Activated CD8-positive, alpha-beta memory T cell treated with anti-CD3 and anti-CD28 coated beads, Interleukin-2, amount 10 ng/mL, durations not matched to agents 7 days and 5 days (primary cell): ENCODE measurements around the gene OPRL1. TPM values are rescaled to one million over a fixed set of nuclear protein-coding genes. Genes with fewer than 3 reads are reported as not detected.

Experiments used
- ATAC-seq: fragments of 150-1000 bp; cut with Tn5 transposase; one replicate; pipeline ENCODE4 v1.10.0; 2021; ENCODE audit warnings: moderate library complexity
- CTCF ChIA-PET: fragments of 350-600 bp; sonication (Branson Sonifier 250); formaldehyde crosslinking; loops from one replicate; lab custom pipeline; 2021; ENCODE audit warnings: antibody characterized with exemption; lab: Charles Lee
- DNase-seq: peaks from one replicate; pipeline ENCODE4 v3.0.0-alpha.2; 2020
- H3K27ac Mint-ChIP-seq: one replicate; pipeline ENCODE4 v1.8.0; 2021; ENCODE audit warnings: mild to moderate bottlenecking, mixed read lengths
- H3K27me3 Mint-ChIP-seq: one replicate; pipeline ENCODE4 v1.8.0; 2021; ENCODE audit warnings: mixed read lengths
- H3K36me3 Mint-ChIP-seq: one replicate; pipeline ENCODE4 v1.8.0; 2021; ENCODE audit warnings: mild to moderate bottlenecking, mixed read lengths
- H3K4me1 Mint-ChIP-seq: one replicate; pipeline ENCODE4 v1.8.0; 2021; ENCODE audit warnings: mixed read lengths
- H3K4me3 Mint-ChIP-seq: one replicate; pipeline ENCODE4 v1.8.0; 2021; ENCODE audit warnings: mild to moderate bottlenecking, moderate library complexity, mixed read lengths
- H3K9me3 Mint-ChIP-seq: one replicate; pipeline ENCODE4 v1.8.0; 2022; ENCODE audit warnings: low read depth, mixed read lengths
- microRNA-seq: library from miRNA; unstranded; fragments of <30 nt; microRNA quantifications from one replicate; pipeline ENCODE4 v1.2.0, GENCODE V29; 2022
- total RNA-seq, 2 experiments: library from RNA; stranded (reverse); gene quantifications; one replicate each; pipeline ENCODE4 v1.2.3, GENCODE V29; 2021

OPRL1 gene
- total RNA-seq, 2 experiments from 2014 or later: 0.75 to 0.99 TPM

- DNase-seq: no peak
- Mint-ChIP-seq H3K27me3 (no peaks in the 10 kb centered on the region), H3K4me1 (no peaks in the 10 kb centered on the region), H3K9me3 (peaks cover 11% of the 10 kb centered on the region), H3K27ac (no peak overlapping the region), H3K4me3 (no peak overlapping the region), H3K36me3 (no peaks in the 10 kb centered on the region)
- ATAC-seq: no peak
- CTCF ChIA-PET: no interaction called here
These were observed 69.3 kb downstream of the OPRL1 start for GRCh38 chr20:64149141-64149540.

GRCh38 chr20:64149809-64150560 is 70.1 kb downstream of the OPRL1 start:
- Mint-ChIP-seq H3K4me3 (no peak overlapping the region), H3K36me3 (no peaks in the 10 kb centered on the region)

More at GRCh38 chr20:64149809-64150560, 70.1 kb downstream of the OPRL1 start:
- Mint-ChIP-seq H3K9me3 (peaks cover 5% of the 10 kb centered on the region), H3K27ac (no peak overlapping the region), H3K4me1 (no peaks in the 10 kb centered on the region), H3K27me3 (no peaks in the 10 kb centered on the region)
- DNase-seq (no peak), ATAC-seq (no peak)
- CTCF ChIA-PET: no interaction called here

Small RNA genes within 50 kb of the gene (microRNA-seq; reads per million reads assigned to microRNA genes)
- 3.4 reads per million for gene MIR6813

Other genes starting within 250 kb of the OPRL1 start
- gene ZBTB46, start 248.8 kb upstream of the OPRL1 start, total RNA-seq: under 1 TPM; 0.15 to 0.84 TPM
- not detected for gene ABHD16B, start 218.6 kb upstream of the OPRL1 start, total RNA-seq
- 10 to 100 TPM; 33.5 to 46.2 TPM for gene TPD52L2, start 214.8 kb upstream of the OPRL1 start, total RNA-seq
- gene DNAJC5, start 185.0 kb upstream of the OPRL1 start, total RNA-seq: 10 to 100 TPM; 44.4 to 51.9 TPM
- gene UCKL1, start 123.7 kb upstream of the OPRL1 start, total RNA-seq: 10 to 100 TPM; 41.1 to 41.9 TPM
- gene ZNF512B, start 110.2 kb upstream of the OPRL1 start, total RNA-seq: 10 to 100 TPM; 13.5 to 18.2 TPM
- gene SAMD10, start 100.4 kb upstream of the OPRL1 start, total RNA-seq: 10 to 100 TPM; 26.0 to 33.4 TPM
- gene PRPF6, start 99.0 kb upstream of the OPRL1 start, total RNA-seq: 10 to 100 TPM; 77.5 to 80.6 TPM
- 10 to 100 TPM; 17.5 to 19.0 TPM for gene C20orf204, start 43.9 kb upstream of the OPRL1 start, total RNA-seq
- 1 to 10 TPM in 1 of 2 experiments, under 1 TPM in 1; 0.20 to 1.8 TPM for gene SOX18, start 30.4 kb upstream of the OPRL1 start, total RNA-seq
- gene TCEA2, start 16.9 kb upstream of the OPRL1 start, total RNA-seq: 10 to 100 TPM; 54.3 to 57.4 TPM
- 100 to 1,000 TPM in 1 of 2 experiments, 10 to 100 TPM in 1; 84.5 to 119 TPM for gene RGS19, start 564 bp upstream of the OPRL1 start, total RNA-seq
- not detected for gene LKAAEAR1, start 4.3 kb downstream of the OPRL1 start, total RNA-seq
- not detected for gene NPBWR2, start 27.5 kb downstream of the OPRL1 start, total RNA-seq
- gene MYT1, start 84.4 kb downstream of the OPRL1 start, total RNA-seq: not detected
- gene PCMTD2, start 175.7 kb downstream of the OPRL1 start, total RNA-seq: 10 to 100 TPM; 28.1 to 38.5 TPM